ENCODE data around the gene PTAFR.

Gene PTAFR

GRCh38 chr1:28171246-28171645 lies 5.2 kb downstream of the PTAFR start:
- no peak for DNase-seq (ENCODE audit: low read depth in 1 of 2, low spot score in 1 of 2)
- in situ Hi-C loops (cut with HindIII; ENCODE audit: low pct_unique_long_range_greater_than_20kb, low sequenced_read_pairs) = no loop called here
- no peak for TF ChIP-seq JUND (IDR thresholded peaks at IDR 0.05; ENCODE audit: low read depth)

DNA sequence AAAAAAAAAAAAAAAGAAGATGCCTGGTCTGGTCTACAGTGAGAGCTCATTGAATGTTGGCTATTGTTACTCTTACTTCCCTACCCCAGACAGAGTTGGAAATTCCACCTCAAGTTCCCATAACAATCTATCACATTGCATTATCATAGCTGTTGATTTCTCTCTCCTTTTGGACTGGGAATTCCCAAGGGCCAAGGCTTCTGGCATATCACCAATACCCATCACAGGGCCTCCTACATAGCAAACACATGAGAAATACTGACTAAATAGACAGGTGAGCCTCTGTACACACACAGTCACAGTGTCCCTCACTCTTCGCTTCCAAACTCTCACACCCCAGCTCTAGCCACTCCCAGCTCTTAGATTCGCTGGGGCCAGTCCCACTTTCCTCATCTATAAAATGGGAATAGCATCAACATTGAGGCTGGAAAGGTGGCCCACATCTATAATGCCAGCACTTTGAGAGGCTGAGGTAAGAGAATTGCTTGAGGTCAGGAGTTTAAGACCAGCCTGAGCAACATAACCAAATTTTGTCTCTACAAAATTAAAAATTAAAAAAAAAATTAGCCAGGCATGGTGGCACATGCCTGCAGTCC lies 6.4 kb downstream of the PTAFR start:
- no peak for TF ChIP-seq JUND (IDR thresholded peaks at IDR 0.05; ENCODE audit: low read depth)
- in situ Hi-C loops (cut with HindIII; ENCODE audit: low pct_unique_long_range_greater_than_20kb, low sequenced_read_pairs) = no loop called here
- DNase-seq (ENCODE audit: low read depth in 1 of 2, low spot score in 1 of 2) = peak in 1 of 2 experiments; percentile 57

GRCh38 chr1:28163496-28164161 lies 12.9 kb downstream of the PTAFR start:
- TF ChIP-seq JUND (IDR thresholded peaks at IDR 0.05; ENCODE audit: low read depth) = no peak
- in situ Hi-C loops (cut with HindIII; ENCODE audit: low pct_unique_long_range_greater_than_20kb, low sequenced_read_pairs) = no loop called here
- DNase-seq (ENCODE audit: low read depth in 1 of 2, low spot score in 1 of 2) = no peak

GRCh38 chr1:28162151-28162550 lies 14.3 kb downstream of the PTAFR start:
- no peak for DNase-seq (ENCODE audit: low read depth in 1 of 2, low spot score in 1 of 2)
- in situ Hi-C loops (cut with HindIII; ENCODE audit: low pct_unique_long_range_greater_than_20kb, low sequenced_read_pairs) = no loop called here
- TF ChIP-seq JUND (IDR thresholded peaks at IDR 0.05; ENCODE audit: low read depth) = no peak

GRCh38 chr1:28161751-28162150 lies 14.7 kb downstream of the PTAFR start:
- no peak for TF ChIP-seq JUND (IDR thresholded peaks at IDR 0.05; ENCODE audit: low read depth)
- in situ Hi-C loops (cut with HindIII; ENCODE audit: low pct_unique_long_range_greater_than_20kb, low sequenced_read_pairs) = no loop called here
- no peak for DNase-seq (ENCODE audit: low read depth in 1 of 2, low spot score in 1 of 2)

GRCh38 chr1:28160782-28161266 lies 15.7 kb downstream of the PTAFR start:
- DNase-seq (ENCODE audit: low read depth in 1 of 2, low spot score in 1 of 2) = no peak
- no peak for TF ChIP-seq JUND (IDR thresholded peaks at IDR 0.05; ENCODE audit: low read depth)
- in situ Hi-C loops (cut with HindIII; ENCODE audit: low pct_unique_long_range_greater_than_20kb, low sequenced_read_pairs) = no loop called here

- no peak for DNase-seq (ENCODE audit: low read depth in 1 of 2, low spot score in 1 of 2)
- in situ Hi-C loops (cut with HindIII; ENCODE audit: low pct_unique_long_range_greater_than_20kb, low sequenced_read_pairs) = no loop called here
- TF ChIP-seq JUND (IDR thresholded peaks at IDR 0.05; ENCODE audit: low read depth) = no peak
Observed at GRCh38 chr1:28159680-28160079, 16.8 kb downstream of the PTAFR start.

DNA sequence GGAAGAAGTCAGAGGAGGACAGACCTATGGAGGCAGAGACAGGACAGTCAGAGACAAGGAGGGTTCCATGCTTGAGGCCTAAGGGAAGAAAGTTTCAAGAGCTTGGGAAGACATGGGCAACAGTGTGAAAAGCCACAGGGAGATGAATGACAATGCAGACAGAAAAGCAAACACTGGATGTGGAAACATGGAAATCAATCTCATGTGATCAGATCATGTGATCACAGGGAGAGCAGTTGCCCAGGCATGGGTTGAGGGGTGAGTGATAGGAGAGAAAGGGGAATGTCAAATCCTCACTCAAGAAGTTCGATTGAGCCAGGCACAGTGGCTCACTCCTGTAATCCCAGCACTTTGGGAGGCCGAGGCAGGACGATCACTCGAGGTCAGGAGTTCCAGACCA lies 17.2 kb downstream of the PTAFR start:
- TF ChIP-seq JUND (IDR thresholded peaks at IDR 0.05; ENCODE audit: low read depth) = no peak
- no peak for DNase-seq (ENCODE audit: low read depth in 1 of 2, low spot score in 1 of 2)
- in situ Hi-C loops (cut with HindIII; ENCODE audit: low pct_unique_long_range_greater_than_20kb, low sequenced_read_pairs) = no loop called here

GRCh38 chr1:28157894-28158293 lies 18.6 kb downstream of the PTAFR start:
- no peak for DNase-seq (ENCODE audit: low read depth in 1 of 2, low spot score in 1 of 2)
- no peak for TF ChIP-seq JUND (IDR thresholded peaks at IDR 0.05; ENCODE audit: low read depth)
- in situ Hi-C loops (cut with HindIII; ENCODE audit: low pct_unique_long_range_greater_than_20kb, low sequenced_read_pairs) = no loop called here

GRCh38 chr1:28156821-28157220 lies 19.7 kb downstream of the PTAFR start:
- no peak for TF ChIP-seq JUND (IDR thresholded peaks at IDR 0.05; ENCODE audit: low read depth)
- in situ Hi-C loops (cut with HindIII; ENCODE audit: low pct_unique_long_range_greater_than_20kb, low sequenced_read_pairs) = no loop called here
- DNase-seq (ENCODE audit: low read depth in 1 of 2, low spot score in 1 of 2) = no peak

GRCh38 chr1:28155628-28156027 lies 20.9 kb downstream of the PTAFR start:
- no peak for TF ChIP-seq JUND (IDR thresholded peaks at IDR 0.05; ENCODE audit: low read depth)
- no peak for DNase-seq (ENCODE audit: low read depth in 1 of 2, low spot score in 1 of 2)
- in situ Hi-C loops (cut with HindIII; ENCODE audit: low pct_unique_long_range_greater_than_20kb, low sequenced_read_pairs) = no loop called here

- no peak for DNase-seq (ENCODE audit: low read depth in 1 of 2, low spot score in 1 of 2)
- TF ChIP-seq JUND (IDR thresholded peaks at IDR 0.05; ENCODE audit: low read depth) = no peak
- in situ Hi-C loops (cut with HindIII; ENCODE audit: low pct_unique_long_range_greater_than_20kb, low sequenced_read_pairs) = no loop called here
Observed at GRCh38 chr1:28154078-28154594, 22.4 kb downstream of the PTAFR start.

- in situ Hi-C loops (cut with HindIII; ENCODE audit: low pct_unique_long_range_greater_than_20kb, low sequenced_read_pairs) = no loop called here
- DNase-seq (ENCODE audit: low read depth in 1 of 2, low spot score in 1 of 2) = no peak
- no peak for TF ChIP-seq JUND (IDR thresholded peaks at IDR 0.05; ENCODE audit: low read depth)
Observed at GRCh38 chr1:28150125-28150780, 26.2 kb downstream of the PTAFR start.

All from T47D (cell line).